ENCODE measurements around the gene TTLL4. TPM values are rescaled to one million over a fixed set of nuclear protein-coding genes. Genes with fewer than 3 reads are reported as not detected.

The TTLL4 gene
- total and polyA plus RNA-seq, 4 experiments from 2014 or later: 0.36 to 26.1 (median 14.2) TPM

DNA sequence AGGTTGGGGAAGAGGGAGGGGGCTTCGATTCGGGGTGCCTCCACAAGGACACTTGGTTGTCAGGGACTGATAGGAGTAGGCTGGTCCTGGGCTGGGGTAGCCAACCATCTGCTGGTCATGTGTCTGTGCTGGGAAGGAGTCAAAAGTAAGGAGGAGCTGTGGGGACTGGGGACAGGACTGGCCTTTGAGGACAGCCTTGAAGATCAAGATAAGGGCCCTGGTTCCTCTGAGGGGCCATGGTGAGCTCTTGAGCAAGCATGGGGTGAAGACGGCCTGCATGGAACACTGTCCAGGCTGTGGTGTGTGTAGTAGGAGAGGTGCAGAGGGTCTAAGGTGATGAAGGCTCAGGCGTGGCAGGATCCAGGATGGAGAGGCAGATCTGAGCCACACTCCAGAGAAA lies 73.1 kb downstream of the TTLL4 start:
- Mint-ChIP-seq H3K4me1 (peaks cover 2 to 8% (median 6%) of the 10 kb centered on the region in 4 donors), H3K27ac (no peak overlapping the region)
- no peak for DNase-seq

DNA sequence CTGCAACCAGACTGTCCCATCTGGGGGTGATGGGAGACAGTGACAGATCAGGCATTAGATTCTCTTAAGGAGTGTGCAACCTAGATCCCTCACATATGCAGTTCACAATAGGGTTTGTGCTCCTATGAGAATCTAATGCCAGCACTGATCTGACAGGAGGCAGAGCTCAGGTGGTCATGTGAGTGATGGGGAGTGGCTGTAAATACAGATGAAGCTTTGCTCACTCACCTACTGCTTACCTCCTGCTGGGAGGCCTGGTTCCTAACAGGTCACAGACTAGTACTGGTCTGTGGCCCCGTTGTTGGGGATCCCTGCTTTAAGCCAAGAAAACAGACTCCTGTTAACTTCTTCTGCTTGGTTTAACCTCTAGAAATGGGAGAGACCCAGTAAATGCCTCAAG lies 74.5 kb downstream of the TTLL4 start:
- H3K4me3 Mint-ChIP-seq: no peak overlapping the region
- Histone ChIP-seq H3K27me3 (ENCODE audit: insufficient read depth, low read length) (peaks cover 21% of the 10 kb centered on the region), H3K9me3 (ENCODE audit: control insufficient read depth in 1 of 2, low read length in 2 of 2) (no peaks in the 10 kb centered on the region), H3K4me3 (ENCODE audit: low read length in 2 of 2) (no peak overlapping the region), H3K4me1 (ENCODE audit: insufficient read depth, low read length) (peaks cover 5% of the 10 kb centered on the region), H3K36me3 (ENCODE audit: insufficient read depth, low read length) (no peaks in the 10 kb centered on the region), H3K27ac (ENCODE audit: low read depth, low read length) (no peak overlapping the region)
- H3K4me1 Mint-ChIP-seq: peaks cover 2 to 8% (median 6%) of the 10 kb centered on the region in 4 donors
- ChIA-PET CTCF (ENCODE audit: partially characterized antibody) (interaction anchor here (1.2 kb wide), 1 partner anchor 10 kb away, joined by 4 read pairs; no protein-coding TSS in a partner anchor), POLR2A (ENCODE audit: partially characterized antibody) (no interaction called here)
- H3K9me3 Mint-ChIP-seq: peaks cover 0 to 6% (median 1%) of the 10 kb centered on the region in 8 donors
- intact Hi-C loops (cut with micrococcal nuclease): no loop called here
- DNase-seq: no peak
- no peak overlapping the region for H3K27ac Mint-ChIP-seq
- H3K27me3 Mint-ChIP-seq: peaks cover 32 to 40% of the 10 kb centered on the region in 2 donors
- H3K36me3 Mint-ChIP-seq: peaks cover 0 to 7% of the 10 kb centered on the region in 2 donors

More for the DNA sequence above, 73.1 kb downstream of the TTLL4 start:
- no peak overlapping the region for H3K4me3 Mint-ChIP-seq
- ChIA-PET CTCF (ENCODE audit: partially characterized antibody) (interaction anchor here (0.6 kb wide), 1 partner anchor 35 kb away, joined by 3 read pairs; no protein-coding TSS in a partner anchor), POLR2A (ENCODE audit: partially characterized antibody) (no interaction called here)
- Histone ChIP-seq H3K4me1 (ENCODE audit: insufficient read depth, low read length) (peaks cover 5% of the 10 kb centered on the region), H3K36me3 (ENCODE audit: insufficient read depth, low read length) (no peaks in the 10 kb centered on the region), H3K9me3 (ENCODE audit: control insufficient read depth in 1 of 2, low read length in 2 of 2) (no peaks in the 10 kb centered on the region), H3K27me3 (ENCODE audit: insufficient read depth, low read length) (peaks cover 21% of the 10 kb centered on the region), H3K27ac (ENCODE audit: low read depth, low read length) (no peak overlapping the region), H3K4me3 (ENCODE audit: low read length in 2 of 2) (no peak overlapping the region)
- H3K36me3 Mint-ChIP-seq: peaks cover 0 to 20% of the 10 kb centered on the region in 2 donors
- intact Hi-C loops (cut with micrococcal nuclease): no loop called here
- H3K27me3 Mint-ChIP-seq: peaks cover 37 to 48% of the 10 kb centered on the region in 2 donors
- H3K9me3 Mint-ChIP-seq: peaks cover 0 to 11% (median under 1%) of the 10 kb centered on the region in 8 donors

DNA sequence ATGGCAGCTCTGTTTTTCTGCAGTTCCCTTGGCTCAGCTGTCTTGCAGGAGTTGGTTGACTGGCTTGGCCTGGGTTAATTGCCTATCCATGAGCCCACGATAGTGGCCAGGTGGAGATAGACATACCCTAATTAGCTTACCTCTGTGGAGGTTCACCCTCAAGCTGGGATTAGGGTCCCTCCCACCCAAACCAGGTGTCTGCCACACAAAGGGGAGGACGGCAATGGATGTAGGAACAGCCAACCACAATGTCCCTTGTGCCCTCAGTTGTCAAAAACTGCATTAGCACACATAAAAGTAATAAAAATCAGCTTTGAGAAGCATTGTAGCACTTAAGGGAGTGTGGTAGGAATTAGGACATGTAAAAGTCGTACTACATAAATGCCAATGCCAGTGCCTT lies 75.5 kb downstream of the TTLL4 start:
- H3K4me1 Mint-ChIP-seq: peaks cover 2 to 5% (median 4%) of the 10 kb centered on the region in 4 donors
- Histone ChIP-seq H3K4me1 (ENCODE audit: insufficient read depth, low read length) (peaks cover 4% of the 10 kb centered on the region), H3K27ac (ENCODE audit: low read depth, low read length) (no peak overlapping the region), H3K36me3 (ENCODE audit: insufficient read depth, low read length) (no peaks in the 10 kb centered on the region), H3K9me3 (ENCODE audit: control insufficient read depth in 1 of 2, low read length in 2 of 2) (no peaks in the 10 kb centered on the region), H3K4me3 (ENCODE audit: low read length in 2 of 2) (no peak overlapping the region), H3K27me3 (ENCODE audit: insufficient read depth, low read length) (peaks cover 14% of the 10 kb centered on the region)
- peak overlapping the region in 1 of 7 donors; percentile 13 for H3K27ac Mint-ChIP-seq
- peaks cover 0 to 6% (median 0%) of the 10 kb centered on the region in 8 donors for H3K9me3 Mint-ChIP-seq
- intact Hi-C loops (cut with micrococcal nuclease): no loop called here
- CTCF ChIA-PET (ENCODE audit: partially characterized antibody): no interaction called here
- H3K27me3 Mint-ChIP-seq: peaks cover 29 to 34% of the 10 kb centered on the region in 2 donors
- POLR2A ChIA-PET (ENCODE audit: partially characterized antibody): no interaction called here
- no peak for DNase-seq
- peaks cover 0 to 7% of the 10 kb centered on the region in 2 donors for H3K36me3 Mint-ChIP-seq
- no peak overlapping the region for H3K4me3 Mint-ChIP-seq

DNA sequence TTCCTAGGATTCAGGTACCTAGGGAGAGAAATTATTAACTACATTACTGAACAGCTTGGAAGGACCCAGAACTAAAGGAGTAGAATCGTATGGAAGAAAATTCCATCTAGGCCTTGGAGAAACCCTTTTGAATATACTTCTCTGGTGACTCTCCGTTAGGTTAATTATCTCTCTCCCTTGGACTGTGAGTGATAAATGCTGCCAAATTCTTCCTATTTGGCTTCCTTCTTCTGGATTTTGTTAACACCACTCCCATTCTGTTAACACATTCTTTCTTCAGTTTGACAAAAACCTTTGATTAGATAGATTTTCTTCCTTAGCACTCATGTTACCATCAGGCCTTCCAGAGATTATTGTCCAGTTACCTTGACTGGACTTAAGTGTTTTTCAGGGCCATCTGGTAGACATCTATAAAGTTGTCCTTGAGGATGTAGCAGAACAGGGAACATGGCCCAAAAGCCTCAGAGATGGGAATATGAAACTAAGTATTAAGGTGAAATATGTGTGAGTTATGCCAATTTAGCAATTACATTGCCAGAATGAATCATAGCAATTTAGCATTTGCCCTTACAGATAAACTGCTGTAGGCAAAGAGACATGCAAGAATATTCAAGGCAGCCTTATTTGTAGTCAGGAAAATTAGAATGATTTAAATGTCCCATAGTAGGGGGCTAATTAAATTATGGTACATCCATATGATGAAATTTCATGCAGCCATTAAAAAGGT lies 78.1 kb downstream of the TTLL4 start:
- H3K36me3 ChIP-seq (ENCODE audit: insufficient read depth, low read length): no peaks in the 10 kb centered on the region
- H3K4me1 Mint-ChIP-seq: no peaks in the 10 kb centered on the region
- no peaks in the 10 kb centered on the region for H3K9me3 ChIP-seq (ENCODE audit: control insufficient read depth in 1 of 2, low read length in 2 of 2)
- no peak overlapping the region for H3K4me3 Mint-ChIP-seq
- ChIA-PET CTCF (ENCODE audit: partially characterized antibody) (no interaction called here), POLR2A (ENCODE audit: partially characterized antibody) (no interaction called here)
- H3K27ac Mint-ChIP-seq: no peak overlapping the region
- no peaks in the 10 kb centered on the region for H3K4me1 ChIP-seq (ENCODE audit: insufficient read depth, low read length)
- intact Hi-C loops (cut with micrococcal nuclease): no loop called here
- H3K27me3 Mint-ChIP-seq: peaks cover 18 to 22% of the 10 kb centered on the region in 2 donors
- no peak overlapping the region for H3K27ac ChIP-seq (ENCODE audit: low read depth, low read length)
- no peak overlapping the region for H3K4me3 ChIP-seq (ENCODE audit: low read length in 2 of 2)
- H3K9me3 Mint-ChIP-seq: peaks cover 0 to 6% (median 0%) of the 10 kb centered on the region in 8 donors
- no peaks in the 10 kb centered on the region for H3K27me3 ChIP-seq (ENCODE audit: insufficient read depth, low read length)
- peaks cover 0 to 3% of the 10 kb centered on the region in 2 donors for H3K36me3 Mint-ChIP-seq
- no peak for DNase-seq

DNA sequence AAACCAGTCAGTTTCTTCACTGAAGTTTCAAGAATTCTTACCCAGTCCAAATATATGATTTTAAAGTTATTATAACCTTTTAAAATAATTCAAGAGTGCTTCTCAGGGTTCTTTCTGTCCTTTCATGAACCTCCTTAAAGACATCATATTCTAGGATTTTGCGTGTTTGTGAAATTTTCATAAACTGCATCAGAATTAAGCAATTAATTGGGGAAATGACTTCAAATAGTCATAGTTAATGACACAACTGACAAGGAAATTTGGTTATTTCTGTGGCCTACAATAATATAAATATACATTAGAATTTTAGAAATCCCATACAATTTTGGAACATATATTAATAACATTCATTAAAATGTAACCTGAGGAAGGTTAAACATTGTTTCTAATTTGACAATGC lies 81.8 kb downstream of the TTLL4 start:
- DNase-seq: no peak
- H3K4me1 ChIP-seq (ENCODE audit: insufficient read depth, low read length): no peaks in the 10 kb centered on the region
- H3K27ac Mint-ChIP-seq: no peak overlapping the region
- POLR2A ChIA-PET (ENCODE audit: partially characterized antibody): no interaction called here
- H3K36me3 ChIP-seq (ENCODE audit: insufficient read depth, low read length): no peaks in the 10 kb centered on the region
- CTCF ChIA-PET (ENCODE audit: partially characterized antibody): no interaction called here
- no peak overlapping the region for H3K4me3 ChIP-seq (ENCODE audit: low read length in 2 of 2)
- H3K9me3 ChIP-seq (ENCODE audit: control insufficient read depth in 1 of 2, low read length in 2 of 2): no peaks in the 10 kb centered on the region
- peaks cover 0 to 6% (median 0%) of the 10 kb centered on the region in 8 donors for H3K9me3 Mint-ChIP-seq
- no peak overlapping the region for H3K27ac ChIP-seq (ENCODE audit: low read depth, low read length)
- H3K27me3 Mint-ChIP-seq: peaks cover 12 to 17% of the 10 kb centered on the region in 2 donors
- no peak overlapping the region for H3K4me3 Mint-ChIP-seq
- H3K36me3 Mint-ChIP-seq: peaks cover 0 to 3% of the 10 kb centered on the region in 2 donors
- no peaks in the 10 kb centered on the region for H3K4me1 Mint-ChIP-seq
- intact Hi-C loops (cut with micrococcal nuclease): no loop called here
- no peaks in the 10 kb centered on the region for H3K27me3 ChIP-seq (ENCODE audit: insufficient read depth, low read length)

DNA sequence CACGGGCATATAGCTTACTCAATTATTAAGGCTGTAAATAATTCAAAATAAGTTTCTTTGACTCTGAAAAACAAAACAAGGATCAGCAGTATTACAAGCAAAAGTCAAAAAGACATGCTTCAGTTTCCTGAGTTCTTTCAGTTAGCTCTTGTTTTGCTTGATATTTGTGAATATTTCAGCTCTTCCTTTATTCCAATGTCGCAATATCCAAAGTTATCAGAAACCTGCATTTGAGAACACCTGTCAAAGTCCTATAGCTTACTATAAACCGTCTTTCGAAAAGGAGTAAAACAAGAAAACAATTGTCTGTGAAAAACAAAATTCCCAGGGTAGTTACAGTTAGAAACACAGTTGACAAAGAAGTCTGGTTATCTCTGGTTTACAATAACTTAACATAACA lies 86.1 kb downstream of the TTLL4 start:
- Histone ChIP-seq H3K27me3 (ENCODE audit: insufficient read depth, low read length) (peaks cover 4% of the 10 kb centered on the region), H3K36me3 (ENCODE audit: insufficient read depth, low read length) (no peaks in the 10 kb centered on the region), H3K4me1 (ENCODE audit: insufficient read depth, low read length) (no peaks in the 10 kb centered on the region), H3K4me3 (ENCODE audit: low read length in 2 of 2) (no peak overlapping the region), H3K27ac (ENCODE audit: low read depth, low read length) (no peak overlapping the region), H3K9me3 (ENCODE audit: control insufficient read depth in 1 of 2, low read length in 2 of 2) (no peaks in the 10 kb centered on the region)
- ChIA-PET POLR2A (ENCODE audit: partially characterized antibody) (no interaction called here), CTCF (ENCODE audit: partially characterized antibody) (no interaction called here)
- no peaks in the 10 kb centered on the region for H3K4me1 Mint-ChIP-seq
- peaks cover 13 to 14% of the 10 kb centered on the region in 2 donors for H3K27me3 Mint-ChIP-seq
- H3K4me3 Mint-ChIP-seq: no peak overlapping the region
- intact Hi-C loops (cut with micrococcal nuclease): no loop called here
- DNase-seq: no peak
- H3K9me3 Mint-ChIP-seq: no peaks in the 10 kb centered on the region
- H3K27ac Mint-ChIP-seq: no peak overlapping the region
- no peaks in the 10 kb centered on the region for H3K36me3 Mint-ChIP-seq

DNA sequence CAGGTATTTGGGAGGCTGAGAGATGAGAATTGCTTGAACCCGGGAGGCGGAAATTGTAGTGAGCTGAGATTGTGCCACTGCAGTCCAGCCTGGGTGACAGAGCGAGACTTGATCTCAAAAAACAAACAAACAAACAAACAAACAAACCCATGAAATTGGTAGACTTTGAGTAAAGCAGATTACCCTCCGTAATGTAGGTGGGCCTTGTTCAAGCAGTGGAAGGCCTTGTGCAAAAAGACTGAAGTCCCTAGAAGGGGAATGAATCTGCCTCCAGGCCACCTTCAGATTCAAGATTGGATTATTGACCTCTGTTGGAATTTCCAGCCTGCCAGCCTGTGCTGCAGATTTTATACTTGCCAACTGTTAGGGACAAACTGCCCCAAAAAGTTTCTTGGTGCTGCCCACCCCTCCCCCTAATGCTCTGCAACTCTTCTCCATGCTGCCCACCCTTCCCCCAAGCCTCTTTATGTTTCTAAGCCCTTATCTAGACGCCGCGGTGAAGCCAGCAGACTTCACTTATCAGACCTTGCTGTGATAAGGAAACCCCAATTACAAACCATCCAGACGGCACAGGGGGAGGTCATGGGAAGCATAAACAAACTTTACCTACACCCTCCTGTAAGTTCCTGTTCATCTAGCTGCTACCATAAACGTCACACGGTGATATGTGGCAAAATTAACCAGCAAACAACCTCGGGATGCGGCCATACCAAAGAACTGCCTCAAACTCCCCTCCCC lies 88.3 kb downstream of the TTLL4 start:
- Histone ChIP-seq H3K27me3 (ENCODE audit: insufficient read depth, low read length) (peaks cover 4% of the 10 kb centered on the region), H3K4me3 (ENCODE audit: low read length in 2 of 2) (no peak overlapping the region), H3K9me3 (ENCODE audit: control insufficient read depth in 1 of 2, low read length in 2 of 2) (no peaks in the 10 kb centered on the region), H3K36me3 (ENCODE audit: insufficient read depth, low read length) (no peaks in the 10 kb centered on the region), H3K27ac (ENCODE audit: low read depth, low read length) (no peak overlapping the region), H3K4me1 (ENCODE audit: insufficient read depth, low read length) (peaks cover 13% of the 10 kb centered on the region)
- POLR2A ChIA-PET (ENCODE audit: partially characterized antibody): no interaction called here
- peaks cover 4 to 9% (median 6%) of the 10 kb centered on the region in 4 donors for H3K4me1 Mint-ChIP-seq
- CTCF ChIA-PET (ENCODE audit: partially characterized antibody): no interaction called here
- H3K36me3 Mint-ChIP-seq: no peaks in the 10 kb centered on the region
- no peak overlapping the region for H3K4me3 Mint-ChIP-seq
- no peak overlapping the region for H3K27ac Mint-ChIP-seq
- H3K9me3 Mint-ChIP-seq: peaks cover 0 to under 1% (median 0%) of the 10 kb centered on the region in 8 donors
- intact Hi-C loops (cut with micrococcal nuclease): no loop called here
- no peak for DNase-seq
- H3K27me3 Mint-ChIP-seq: peaks cover 12 to 16% of the 10 kb centered on the region in 2 donors
